PC-3 (cell line): ENCODE results near the gene MKRN2OS. TPM values are rescaled to one million over a fixed set of nuclear protein-coding genes. Genes with fewer than 3 reads are reported as not detected.

Experiments
- ATAC-seq: fragments of 200-7000 bp; cut with Tn5 transposase; 2 replicates; pipeline ENCODE4 v1.9.1; 2020; ENCODE audit warnings: mild to moderate bottlenecking, moderate library complexity
- BruUV-seq: library from RNA; stranded (reverse); fragments of 400-500 nt; replicated peaks from 2 replicates; lab custom pipeline; 2021; lab: Mats Ljungman, UMichigan
- CTCF ChIA-PET: fragments of 300-600 bp; sonication (Branson Sonifier 250); formaldehyde crosslinking; loops from one replicate; lab custom pipeline; 2022; ENCODE audit warnings: antibody characterized with exemption; lab: Charles Lee
- POLR2A ChIA-PET: fragments of 300-600 bp; sonication (Branson Sonifier 250); formaldehyde crosslinking; loops from one replicate; lab custom pipeline; 2022; ENCODE audit warnings: antibody characterized with exemption; ENCODE audit not compliant: unreplicated experiment; lab: Charles Lee
- DNase-seq: peaks from one replicate; pipeline ENCODE4 v3.0.0-alpha.2; 2015
- H2AFZ ChIP-seq: fragments of 300-600 bp; sonication (generic); 2 replicates; pipeline ENCODE4 v1.6.0; 2016; ENCODE audit warnings: antibody characterized with exemption, low read length
- H3F3A ChIP-seq: fragments of 300-600 bp; sonication (generic); one replicate; pipeline ENCODE4 v1.6.0; 2017; ENCODE audit warnings: antibody characterized with exemption, low read length, control low read depth, mild to moderate bottlenecking; ENCODE audit not compliant: unreplicated experiment
- H3K27ac ChIP-seq: fragments of 300-600 bp; sonication (generic); 2 replicates; pipeline ENCODE4 v1.5.1; 2016; ENCODE audit warnings: mild to moderate bottlenecking, low read length
- H3K27me3 ChIP-seq: fragments of 300-600 bp; sonication (generic); 2 replicates; pipeline ENCODE4 v1.6.1; 2016; ENCODE audit warnings: low read length, mixed read lengths
- H3K36me3 ChIP-seq: fragments of 300-600 bp; sonication (generic); 2 replicates; pipeline ENCODE4 v1.6.1; 2016; ENCODE audit warnings: low read depth, mixed run types, low read length, mixed read lengths
- H3K4me1 ChIP-seq: fragments of 300-600 bp; sonication (generic); 2 replicates; pipeline ENCODE4 v1.5.1; 2016; ENCODE audit warnings: low read length; ENCODE audit not compliant: insufficient read depth
- H3K4me2 ChIP-seq: fragments of 300-600 bp; sonication (generic); 2 replicates; pipeline ENCODE4 v1.6.0; 2016; ENCODE audit warnings: low read length
- H3K4me3 ChIP-seq: fragments of 300-600 bp; sonication (generic); 2 replicates; pipeline ENCODE4 v1.5.1; 2016; ENCODE audit warnings: mild to moderate bottlenecking, low read length, mixed read lengths
- H3K79me2 ChIP-seq: fragments of 300-600 bp; sonication (generic); 2 replicates; pipeline ENCODE4 v1.6.1; 2017; ENCODE audit warnings: low read length, mixed read lengths
- H3K9ac ChIP-seq: fragments of 300-600 bp; sonication (generic); 2 replicates; pipeline ENCODE4 v1.6.0; 2016; ENCODE audit warnings: mild to moderate bottlenecking, low read length
- H3K9me2 ChIP-seq: fragments of 300-600 bp; sonication (generic); replicated peaks from 2 replicates; pipeline ENCODE4 v1.6.1; 2016; ENCODE audit warnings: mixed run types, low read length, mixed read lengths
- H3K9me3 ChIP-seq: fragments of 300-600 bp; sonication (generic); 2 replicates; pipeline ENCODE4 v1.6.1; 2016; ENCODE audit warnings: low read length, mixed read lengths
- H4K20me1 ChIP-seq: fragments of 300-600 bp; sonication (generic); 2 replicates; pipeline ENCODE4 v1.6.1; 2016; ENCODE audit warnings: low read length, mixed read lengths
- CTCF ChIP-seq: fragments of 300-600 bp; sonication (generic); conservative IDR thresholded peaks from 2 replicates; pipeline ENCODE4 v1.5.1; 2017; ENCODE audit warnings: antibody characterized with exemption, low read depth, mild to moderate bottlenecking, low read length
- EZH2 ChIP-seq: fragments of 300-600 bp; sonication (generic); IDR thresholded peaks from one replicate; pipeline ENCODE4 v1.6.1; 2017; ENCODE audit warnings: antibody characterized with exemption, mild to moderate bottlenecking, low read length; ENCODE audit not compliant: unreplicated experiment
- EZH2phosphoT487 ChIP-seq: fragments of 300-600 bp; sonication (generic); IDR thresholded peaks from 2 replicates; pipeline ENCODE4 v1.6.1; 2018; ENCODE audit warnings: mild to moderate bottlenecking, antibody characterized with exemption, low read length, borderline replicate concordance
- intact Hi-C: fragments of 100-400 bp; cut with micrococcal nuclease; formaldehyde crosslinking; loops from 2 replicates; pipeline ENCODE4 v1.9.0; 2023
- total RNA-seq: library from RNA; depleted of rRNA; stranded (reverse); fragments of >200 nt; gene quantifications from 2 replicates; pipeline ENCODE4 v1.2.3, GENCODE V29; 2014

The MKRN2OS gene
- total RNA-seq, 1 experiment from 2014 or later: 6.6 TPM

- H3K9me2 ChIP-seq: no peaks in the 10 kb centered on the region
- peaks cover 76% of the 10 kb centered on the region for H3K79me2 ChIP-seq
- H4K20me1 ChIP-seq: peaks cover 45% of the 10 kb centered on the region
- TF ChIP-seq CTCF (no peak), EZH2 (no peak), EZH2phosphoT487 (no peak)
- POLR2A ChIA-PET: no interaction called here
- H3K27me3 ChIP-seq: no peaks in the 10 kb centered on the region
- CTCF ChIA-PET: no interaction called here
- BruUV-seq: no TSS peak
- H3K9me3 ChIP-seq: no peaks in the 10 kb centered on the region
- H2AFZ ChIP-seq: no peak overlapping the region
- H3K4me1 ChIP-seq: peaks cover 16% of the 10 kb centered on the region
- H3K9ac ChIP-seq: no peak overlapping the region
- H3K4me3 ChIP-seq: peak overlapping the region; percentile 78
- no peaks in the 10 kb centered on the region for H3K36me3 ChIP-seq
- H3F3A ChIP-seq: no peaks in the 10 kb centered on the region
- no peak overlapping the region for H3K27ac ChIP-seq
- intact Hi-C loops: loop anchor here (5.0 to 10.0 kb wide), 2 partner anchors 103 to 335 kb away; partner anchors contain the start of gene RAF1
- no peak for DNase-seq
- no peak for ATAC-seq
- H3K4me2 ChIP-seq: peak overlapping the region; percentile 82
Measured at GRCh38 chr3:12559520-12559919, 14.2 kb upstream of the MKRN2OS start.

- Histone ChIP-seq H3K9me2 (no peaks in the 10 kb centered on the region), H4K20me1 (peaks cover 45% of the 10 kb centered on the region), H3K27me3 (no peaks in the 10 kb centered on the region), H2AFZ (no peak overlapping the region), H3K27ac (no peak overlapping the region), H3K79me2 (peaks cover 67% of the 10 kb centered on the region), H3K4me2 (peak overlapping the region; percentile 82), H3K9me3 (no peaks in the 10 kb centered on the region), H3K4me1 (peaks cover 16% of the 10 kb centered on the region), H3F3A (no peaks in the 10 kb centered on the region), H3K4me3 (peak overlapping the region; percentile 78), H3K36me3 (no peaks in the 10 kb centered on the region), H3K9ac (peak overlapping the region; percentile 93)
- TF ChIP-seq CTCF (no peak), EZH2phosphoT487 (no peak), EZH2 (no peak)
- POLR2A ChIA-PET: interaction anchor here (0.7 kb wide), 1 partner anchor 1313 kb away, joined by 3 read pairs; no protein-coding TSS in a partner anchor
- ATAC-seq: no peak
- CTCF ChIA-PET: no interaction called here
- DNase-seq: peak; percentile 38
- intact Hi-C loops: loop anchor here (5.0 to 10.0 kb wide), 2 partner anchors 104 to 336 kb away; partner anchors contain the start of gene RAF1
- BruUV-seq: no TSS peak
Measured at GRCh38 chr3:12558706-12559105, 13.4 kb upstream of the MKRN2OS start.

GRCh38 chr3:12557473-12558100 is 12.3 kb upstream of the MKRN2OS start:
- Histone ChIP-seq H3K27me3 (no peaks in the 10 kb centered on the region), H3K4me1 (peaks cover 16% of the 10 kb centered on the region), H3K27ac (peak overlapping the region; percentile 66), H3K79me2 (peaks cover 57% of the 10 kb centered on the region), H3K9me3 (no peaks in the 10 kb centered on the region), H3F3A (no peaks in the 10 kb centered on the region), H3K9me2 (no peaks in the 10 kb centered on the region), H3K36me3 (no peaks in the 10 kb centered on the region), H3K4me3 (peak overlapping the region; percentile 78), H2AFZ (peak overlapping the region; percentile 72), H3K9ac (peak overlapping the region; percentile 93), H4K20me1 (peaks cover 45% of the 10 kb centered on the region), H3K4me2 (peak overlapping the region; percentile 82)
- TF ChIP-seq EZH2: no peak
- no peak for TF ChIP-seq EZH2phosphoT487
- TF ChIP-seq CTCF: no peak
- ChIA-PET POLR2A (interaction anchor here (0.5 kb wide), 1 partner anchor 53 kb away, joined by 5 read pairs; no protein-coding TSS in a partner anchor), CTCF (interaction anchor here (0.7 kb wide), 1 partner anchor 415 kb away, joined by 4 read pairs; no protein-coding TSS in a partner anchor)
- no peak for ATAC-seq
- intact Hi-C loops: loop anchor here (5.0 to 10.0 kb wide), 2 partner anchors 105 to 337 kb away; partner anchors contain the start of gene RAF1
- DNase-seq: peak; percentile 40
- TSS peak; percentile 45 for BruUV-seq
